ENCODE data around the gene GNLY. TPM values are rescaled to one million over a fixed set of nuclear protein-coding genes. Genes with fewer than 3 reads are reported as not detected.

Gene GNLY
- total RNA-seq, 1 donor from 2014 or later, result 0.65 TPM

GRCh38 chr2:85647823-85648526 is 46.2 kb upstream of the GNLY start:
- H3K27me3 Mint-ChIP-seq (ENCODE audit: insufficient read depth, low read depth), result peaks cover 2% of the 10 kb centered on the region

GRCh38 chr2:85648619-85649018 is 45.5 kb upstream of the GNLY start:
- no peak overlapping the region for H3K4me3 Mint-ChIP-seq
- Histone ChIP-seq H3K4me2 (no peak overlapping the region), H3K27me3 (no peaks in the 10 kb centered on the region), H3K79me2 (ENCODE audit: low read depth) (no peaks in the 10 kb centered on the region), H3K9ac (no peak overlapping the region), H3K27ac (no peak overlapping the region), H3K4me1 (no peaks in the 10 kb centered on the region), H3K9me3 (ENCODE audit: low read depth) (no peaks in the 10 kb centered on the region), H2AFZ (replicated peaks) (no peak overlapping the region), H4K20me1 (ENCODE audit: low read depth) (peaks cover 3% of the 10 kb centered on the region), H3K36me3 (peaks cover 3% of the 10 kb centered on the region), H3K4me3 (no peak overlapping the region), H3F3A (ENCODE audit: low read depth) (no peaks in the 10 kb centered on the region)
- peaks cover 30% of the 10 kb centered on the region for H3K36me3 Mint-ChIP-seq
- H3K27me3 Mint-ChIP-seq (ENCODE audit: insufficient read depth, low read depth), result peaks cover 2% of the 10 kb centered on the region
- peak; percentile 18 for DNase-seq (ENCODE audit: low spot score)
- H3K9me3 Mint-ChIP-seq, result no peaks in the 10 kb centered on the region
- no peak for TF ChIP-seq EZH2 (IDR thresholded peaks at IDR 0.05)
- TF ChIP-seq CTCF (IDR thresholded peaks at IDR 0.05), result peak; percentile 38
- TF ChIP-seq EZH2phosphoT487 (IDR thresholded peaks at IDR 0.05), result no peak
- H3K4me1 Mint-ChIP-seq, result no peaks in the 10 kb centered on the region
- no peak overlapping the region for H3K27ac Mint-ChIP-seq

More at GRCh38 chr2:85647823-85648526, 46.2 kb upstream of the GNLY start:
- H3K27ac Mint-ChIP-seq, result no peak overlapping the region
- no peaks in the 10 kb centered on the region for H3K4me1 ChIP-seq
- H3K27me3 ChIP-seq, result no peaks in the 10 kb centered on the region
- H3K9ac ChIP-seq, result no peak overlapping the region
- no peak overlapping the region for H3K27ac ChIP-seq
- no peak for DNase-seq (ENCODE audit: low spot score)
- H3K9me3 Mint-ChIP-seq, result no peaks in the 10 kb centered on the region
- H3F3A ChIP-seq (ENCODE audit: low read depth), result no peaks in the 10 kb centered on the region
- H3K4me3 ChIP-seq, result no peak overlapping the region
- H4K20me1 ChIP-seq (ENCODE audit: low read depth), result peaks cover 5% of the 10 kb centered on the region
- H3K4me1 Mint-ChIP-seq, result no peaks in the 10 kb centered on the region
- H3K9me3 ChIP-seq (ENCODE audit: low read depth), result no peaks in the 10 kb centered on the region
- no peak for TF ChIP-seq EZH2phosphoT487 (IDR thresholded peaks at IDR 0.05)
- TF ChIP-seq EZH2 (IDR thresholded peaks at IDR 0.05), result no peak
- no peak for TF ChIP-seq CTCF (IDR thresholded peaks at IDR 0.05)
- peaks cover 3% of the 10 kb centered on the region for H3K36me3 ChIP-seq
- no peak overlapping the region for H2AFZ ChIP-seq (replicated peaks)
- no peak overlapping the region for H3K4me3 Mint-ChIP-seq
- H3K36me3 Mint-ChIP-seq, result peaks cover 29% of the 10 kb centered on the region
- no peak overlapping the region for H3K4me2 ChIP-seq
- H3K79me2 ChIP-seq (ENCODE audit: low read depth), result no peaks in the 10 kb centered on the region

GRCh38 chr2:85649201-85650190 is 44.7 kb upstream of the GNLY start:
- H3K4me3 Mint-ChIP-seq, result no peak overlapping the region
- no peak for DNase-seq (ENCODE audit: low spot score)
- H3K9ac ChIP-seq, result no peak overlapping the region
- H3K36me3 Mint-ChIP-seq, result peaks cover 34% of the 10 kb centered on the region
- no peak overlapping the region for H3K27ac ChIP-seq
- no peaks in the 10 kb centered on the region for H3K9me3 Mint-ChIP-seq
- no peaks in the 10 kb centered on the region for H3K9me3 ChIP-seq (ENCODE audit: low read depth)
- no peak overlapping the region for H3K27ac Mint-ChIP-seq
- no peaks in the 10 kb centered on the region for H3K27me3 ChIP-seq
- H3K4me2 ChIP-seq, result no peak overlapping the region
- TF ChIP-seq CTCF (IDR thresholded peaks at IDR 0.05) (no peak), EZH2phosphoT487 (IDR thresholded peaks at IDR 0.05) (no peak), EZH2 (IDR thresholded peaks at IDR 0.05) (no peak)
- H3K4me1 ChIP-seq, result no peaks in the 10 kb centered on the region
- peaks cover 2% of the 10 kb centered on the region for H3K27me3 Mint-ChIP-seq (ENCODE audit: insufficient read depth, low read depth)
- H3F3A ChIP-seq (ENCODE audit: low read depth), result no peaks in the 10 kb centered on the region
- H3K4me1 Mint-ChIP-seq, result no peaks in the 10 kb centered on the region
- no peak overlapping the region for H2AFZ ChIP-seq (replicated peaks)
- H3K36me3 ChIP-seq, result peaks cover 3% of the 10 kb centered on the region
- no peaks in the 10 kb centered on the region for H4K20me1 ChIP-seq (ENCODE audit: low read depth)
- no peaks in the 10 kb centered on the region for H3K79me2 ChIP-seq (ENCODE audit: low read depth)
- no peak overlapping the region for H3K4me3 ChIP-seq
